Mesothelial cell of epicardium (in vitro differentiated cells): ENCODE measurements around the gene CCNF. TPM values are rescaled to one million over a fixed set of nuclear protein-coding genes. Genes with fewer than 3 reads are reported as not detected.

Experiments used
- DNase-seq, 2 experiments: peaks; one replicate each; pipeline ENCODE4 v3.0.0; 2021; ENCODE audit warnings: low spot score in 2 of 2; ENCODE audit not compliant: unreplicated experiment in 2 of 2
- H3K27ac Mint-ChIP-seq: 2 replicates; pipeline ENCODE4 v1.8.0; 2021; ENCODE audit warnings: mixed read lengths
- H3K27me3 Mint-ChIP-seq: 2 replicates; pipeline ENCODE4 v1.8.0; 2021; ENCODE audit warnings: low read depth, mixed read lengths
- H3K36me3 Mint-ChIP-seq: 2 replicates; pipeline ENCODE4 v1.8.0; 2021; ENCODE audit warnings: mixed read lengths
- H3K4me1 Mint-ChIP-seq: 2 replicates; pipeline ENCODE4 v1.8.0; 2021; ENCODE audit warnings: mixed read lengths
- H3K4me3 Mint-ChIP-seq: 2 replicates; pipeline ENCODE4 v1.8.0; 2021; ENCODE audit warnings: mild to moderate bottlenecking, moderate library complexity, mixed read lengths
- H3K9me3 Mint-ChIP-seq: 2 replicates; pipeline ENCODE4 v1.8.0; 2021; ENCODE audit warnings: mixed read lengths
- total RNA-seq: library from RNA; stranded (reverse); gene quantifications from 3 replicates; pipeline ENCODE4 v1.2.1, GENCODE V29; 2021
- TF ChIP-seq, protein P1 (sequence below): fragments of 200-600 bp; sonication (generic); IDR thresholded peaks from one replicate; pipeline ENCODE4 v1.5.0; 2021; ENCODE audit warnings: antibody characterized with exemption; ENCODE audit not compliant: unreplicated experiment

CCNF gene
- total RNA-seq, 1 donor from 2014 or later = 17.4 TPM

DNA sequence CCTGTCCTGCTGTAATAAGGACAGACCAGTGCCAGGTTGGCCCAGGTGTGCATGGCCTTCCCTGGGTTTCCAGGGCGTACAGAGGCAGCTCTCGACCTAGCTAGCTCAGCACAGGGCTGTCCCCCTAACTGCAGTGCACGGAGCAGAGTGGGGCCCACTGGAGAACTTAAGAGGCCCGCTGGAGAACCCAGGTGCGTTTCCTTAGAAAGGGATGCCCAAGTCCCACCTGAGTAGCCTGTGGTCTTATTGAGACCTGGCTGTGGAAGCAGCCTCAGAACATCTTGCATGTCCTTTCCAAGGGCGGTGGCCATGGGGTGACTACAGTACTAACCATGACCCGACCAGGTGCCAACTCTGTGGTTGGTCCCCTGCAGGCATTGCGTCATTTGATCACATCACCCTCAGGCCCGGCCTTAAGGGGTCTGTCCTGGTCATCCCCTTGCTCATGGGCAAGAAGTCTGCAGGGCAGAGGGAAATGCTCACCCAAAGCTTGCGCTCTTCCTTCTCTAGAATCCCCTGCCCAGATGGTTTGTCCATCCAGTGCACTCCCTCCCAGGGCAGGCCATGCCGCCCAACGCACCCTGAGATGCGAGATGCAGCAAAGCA lies 3.3 kb upstream of the CCNF start:
- TF ChIP-seq, protein P1, sequence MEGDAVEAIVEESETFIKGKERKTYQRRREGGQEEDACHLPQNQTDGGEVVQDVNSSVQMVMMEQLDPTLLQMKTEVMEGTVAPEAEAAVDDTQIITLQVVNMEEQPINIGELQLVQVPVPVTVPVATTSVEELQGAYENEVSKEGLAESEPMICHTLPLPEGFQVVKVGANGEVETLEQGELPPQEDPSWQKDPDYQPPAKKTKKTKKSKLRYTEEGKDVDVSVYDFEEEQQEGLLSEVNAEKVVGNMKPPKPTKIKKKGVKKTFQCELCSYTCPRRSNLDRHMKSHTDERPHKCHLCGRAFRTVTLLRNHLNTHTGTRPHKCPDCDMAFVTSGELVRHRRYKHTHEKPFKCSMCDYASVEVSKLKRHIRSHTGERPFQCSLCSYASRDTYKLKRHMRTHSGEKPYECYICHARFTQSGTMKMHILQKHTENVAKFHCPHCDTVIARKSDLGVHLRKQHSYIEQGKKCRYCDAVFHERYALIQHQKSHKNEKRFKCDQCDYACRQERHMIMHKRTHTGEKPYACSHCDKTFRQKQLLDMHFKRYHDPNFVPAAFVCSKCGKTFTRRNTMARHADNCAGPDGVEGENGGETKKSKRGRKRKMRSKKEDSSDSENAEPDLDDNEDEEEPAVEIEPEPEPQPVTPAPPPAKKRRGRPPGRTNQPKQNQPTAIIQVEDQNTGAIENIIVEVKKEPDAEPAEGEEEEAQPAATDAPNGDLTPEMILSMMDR = no peak
- Mint-ChIP-seq H3K27me3 (peaks cover 3% of the 10 kb centered on the region), H3K4me1 (peaks cover 24% of the 10 kb centered on the region), H3K27ac (no peak overlapping the region), H3K9me3 (no peaks in the 10 kb centered on the region), H3K4me3 (no peak overlapping the region), H3K36me3 (no peaks in the 10 kb centered on the region)
- DNase-seq = no peak

DNA sequence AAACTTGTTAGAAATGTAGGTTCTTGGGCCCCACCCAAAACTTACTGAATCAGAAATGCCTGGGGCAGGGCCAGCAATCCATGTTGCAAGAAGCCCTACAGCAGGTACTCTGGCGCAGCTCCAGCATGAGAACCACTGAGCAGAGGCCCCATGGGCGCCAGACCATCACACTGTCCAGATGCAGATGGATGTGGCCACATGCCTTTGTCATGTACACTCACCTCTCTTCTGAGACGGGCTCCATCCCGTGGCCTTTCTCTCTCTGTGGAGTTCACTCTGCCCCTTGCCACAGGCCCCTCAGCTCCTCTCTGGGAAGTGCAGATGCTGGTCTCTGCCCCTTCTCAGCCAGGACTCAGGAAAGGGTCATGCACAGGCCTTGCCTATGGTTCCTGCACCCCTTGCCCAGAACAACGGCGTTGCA lies 2.3 kb upstream of the CCNF start:
- no peaks in the 10 kb centered on the region for H3K27me3 Mint-ChIP-seq
- H3K9me3 Mint-ChIP-seq = no peaks in the 10 kb centered on the region
- DNase-seq = no peak
- TF ChIP-seq, protein P1 = no peak
- no peak overlapping the region for H3K27ac Mint-ChIP-seq
- peaks cover 25% of the 10 kb centered on the region for H3K4me1 Mint-ChIP-seq
- no peaks in the 10 kb centered on the region for H3K36me3 Mint-ChIP-seq
- no peak overlapping the region for H3K4me3 Mint-ChIP-seq

DNA sequence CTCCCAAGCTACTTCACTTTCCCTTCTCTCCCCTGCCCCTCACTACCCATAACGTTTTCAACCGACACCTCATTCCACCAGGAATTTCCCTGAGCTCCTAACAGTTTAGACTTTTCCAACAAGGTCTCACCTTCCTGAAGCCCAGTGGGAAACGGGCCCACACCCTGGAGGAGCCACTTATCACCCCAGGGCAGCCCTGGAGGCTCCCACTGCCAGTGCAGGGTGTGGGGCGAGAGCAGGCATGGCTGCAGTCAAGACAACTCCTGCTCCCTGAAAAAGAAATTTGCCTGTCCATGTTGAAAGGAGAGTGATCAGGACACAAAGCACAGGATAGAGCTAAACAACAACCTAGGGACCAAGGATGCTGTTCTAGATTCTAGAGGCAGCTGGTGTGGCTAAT lies 1.7 kb upstream of the CCNF start:
- TF ChIP-seq, protein P1 = no peak
- H3K27ac Mint-ChIP-seq = no peak overlapping the region
- peaks cover 25% of the 10 kb centered on the region for H3K4me1 Mint-ChIP-seq
- no peaks in the 10 kb centered on the region for H3K9me3 Mint-ChIP-seq
- peak overlapping the region; percentile 55 for H3K4me3 Mint-ChIP-seq
- no peaks in the 10 kb centered on the region for H3K36me3 Mint-ChIP-seq
- DNase-seq = no peak
- no peaks in the 10 kb centered on the region for H3K27me3 Mint-ChIP-seq

DNA sequence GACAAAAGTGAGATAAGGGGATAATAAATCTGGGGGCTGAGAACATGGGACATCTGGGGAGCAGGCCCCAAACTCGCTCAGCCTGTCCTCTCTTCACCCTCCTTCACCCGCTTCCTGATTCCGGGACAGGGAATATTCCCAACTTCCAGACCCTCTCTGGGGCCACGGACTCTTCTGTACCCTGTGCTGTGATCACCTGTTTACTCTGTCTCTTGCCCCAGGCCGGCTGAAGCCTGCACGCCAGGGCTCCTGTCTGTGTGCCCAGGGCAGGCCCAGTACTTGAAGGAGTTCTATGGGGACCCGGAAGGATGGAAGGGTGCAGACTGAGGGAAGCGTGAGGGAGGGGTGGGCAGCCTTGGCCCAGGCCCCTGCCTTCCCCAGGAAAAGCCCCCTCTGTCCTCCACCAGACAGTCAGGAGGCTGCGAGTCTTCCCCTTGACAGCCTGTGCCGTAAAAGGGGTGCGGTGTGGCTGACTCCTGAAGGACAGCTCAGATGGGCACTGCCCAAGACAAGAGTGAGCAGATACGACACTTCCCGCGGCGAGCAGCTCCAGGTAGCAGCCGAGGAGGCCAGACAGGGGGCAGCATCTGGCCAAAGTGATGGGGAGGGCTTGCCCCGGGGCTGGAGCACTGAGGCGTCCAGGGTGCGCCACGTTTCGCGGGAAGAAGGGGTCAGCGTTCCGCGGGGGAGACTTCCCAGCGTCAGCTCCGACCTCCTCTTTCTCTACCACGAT lies 1.0 kb upstream of the CCNF start:
- H3K9me3 Mint-ChIP-seq = no peaks in the 10 kb centered on the region
- peaks cover 25% of the 10 kb centered on the region for H3K4me1 Mint-ChIP-seq
- H3K27me3 Mint-ChIP-seq = no peaks in the 10 kb centered on the region
- peak in 1 of 2 experiments; percentile 61 for DNase-seq
- H3K27ac Mint-ChIP-seq = peak overlapping the region; percentile 54
- TF ChIP-seq, protein P1 = no peak
- H3K4me3 Mint-ChIP-seq = peak overlapping the region; percentile 80
- H3K36me3 Mint-ChIP-seq = peaks cover 3% of the 10 kb centered on the region

DNA sequence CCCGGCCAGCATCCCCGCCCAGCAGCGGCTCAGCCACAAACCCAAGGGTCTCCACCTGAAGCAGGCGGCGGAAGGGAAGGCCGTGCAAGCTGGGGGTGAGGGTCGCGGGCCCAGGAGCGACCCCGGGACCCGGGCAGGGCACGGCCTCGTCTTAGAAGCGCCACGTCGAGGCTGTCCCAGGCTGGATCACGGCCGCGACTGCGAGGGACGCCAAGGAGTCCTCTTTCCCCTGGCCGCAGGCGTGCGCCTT lies 538 bp upstream of the CCNF start:
- no peak for DNase-seq
- peaks cover 7% of the 10 kb centered on the region for H3K36me3 Mint-ChIP-seq
- peaks cover 25% of the 10 kb centered on the region for H3K4me1 Mint-ChIP-seq
- H3K4me3 Mint-ChIP-seq = peak overlapping the region; percentile 80
- H3K9me3 Mint-ChIP-seq = no peaks in the 10 kb centered on the region
- no peaks in the 10 kb centered on the region for H3K27me3 Mint-ChIP-seq
- TF ChIP-seq, protein P1 = no peak
- peak overlapping the region; percentile 54 for H3K27ac Mint-ChIP-seq
